ENCODE measurements around the gene GRAP.
"Not testable (repeated sequence)": the region's sequence is repeated elsewhere in the genome, so short reads cannot be mapped to it uniquely, and the experiment has no call there.

Gene GRAP

GRCh38 chr17:19046782-19047375 lies at the start of gene GRAP:
Gene GRAP (minus strand): TSS chr17:19046957. CDS start chr17:19046926, 31 bp downstream.
- DNase-seq = not testable (repeated sequence)

GRCh38 chr17:19093684-19094438 lies 47.1 kb upstream of the GRAP start:
- DNase-seq = not testable (repeated sequence)

GRCh38 chr17:19092737-19093683 lies 46.3 kb upstream of the GRAP start:
- not testable (repeated sequence) for DNase-seq

GRCh38 chr17:19090058-19090772 lies 43.5 kb upstream of the GRAP start:
- not testable (repeated sequence) for DNase-seq

- not testable (repeated sequence) for DNase-seq
Observed at GRCh38 chr17:19088804-19089685, 42.3 kb upstream of the GRAP start.

GRCh38 chr17:19077386-19077785 lies 30.6 kb upstream of the GRAP start:
- DNase-seq = not testable (repeated sequence)

- DNase-seq = peak; percentile 42
Observed at GRCh38 chr17:19076398-19077192, 29.8 kb upstream of the GRAP start.

- not testable (repeated sequence) for DNase-seq
Observed at GRCh38 chr17:19070318-19071168, 23.8 kb upstream of the GRAP start.

- DNase-seq = not testable (repeated sequence)
Observed at GRCh38 chr17:19064378-19064777, 17.6 kb upstream of the GRAP start.

GRCh38 chr17:19063326-19063956 lies 16.7 kb upstream of the GRAP start:
- DNase-seq = peak; percentile 87

GRCh38 chr17:19062718-19063325 lies 16.1 kb upstream of the GRAP start:
- DNase-seq = not testable (repeated sequence)

GRCh38 chr17:19062009-19062717 lies 15.4 kb upstream of the GRAP start:
- not testable (repeated sequence) for DNase-seq

GRCh38 chr17:19055447-19055846 lies 8.7 kb upstream of the GRAP start:
- DNase-seq = not testable (repeated sequence)

GRCh38 chr17:19048826-19049225 lies 2.1 kb upstream of the GRAP start:
- DNase-seq = not testable (repeated sequence)

GRCh38 chr17:19047510-19047909 lies 753 bp upstream of the GRAP start:
- not testable (repeated sequence) for DNase-seq

- not testable (repeated sequence) for DNase-seq
Observed at GRCh38 chr17:19044643-19045042, 2.1 kb downstream of the GRAP start.

GRCh38 chr17:19043032-19043431 lies 3.7 kb downstream of the GRAP start:
- not testable (repeated sequence) for DNase-seq

- DNase-seq = not testable (repeated sequence)
Observed at GRCh38 chr17:19042369-19042768, 4.4 kb downstream of the GRAP start.
